Measurements from ENCODE around the gene PFKFB2. TPM values are rescaled to one million over a fixed set of nuclear protein-coding genes. Genes with fewer than 3 reads are reported as not detected.
A peak's percentile ranks its signal among the peaks of the same experiment; 100 is the strongest.

PFKFB2 gene
- total and polyA plus RNA-seq, 10 donors, result 6.8 to 69.5 (median 23.9) TPM

DNA sequence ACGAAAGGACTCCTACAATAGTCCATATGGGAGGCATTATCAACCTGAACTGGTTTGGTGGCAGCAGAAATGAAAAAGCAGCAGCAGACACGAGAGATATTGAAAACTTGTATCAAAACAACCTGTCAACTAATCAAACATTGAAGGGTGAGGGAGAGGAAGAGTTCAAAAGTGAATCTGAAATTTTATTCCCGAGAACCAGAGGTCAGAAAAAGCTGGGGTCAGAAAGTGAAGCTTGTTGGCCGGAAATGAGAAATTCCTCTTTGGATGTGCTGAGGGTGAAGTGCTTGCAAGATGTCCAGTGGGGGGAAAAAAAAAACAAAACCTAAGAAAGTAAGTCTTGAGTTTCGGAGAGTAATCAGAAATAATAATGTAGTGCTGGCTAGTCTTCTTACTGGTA lies 49.1 kb downstream of the PFKFB2 start:
- Histone ChIP-seq H3K9me3 (peaks cover 0 to 6% (median 0%) of the 10 kb centered on the region in 8 donors), H3K27ac (no peak overlapping the region), H3K27me3 (replicated peaks in 1 of 7) (no peaks in the 10 kb centered on the region), H3K36me3 (no peaks in the 10 kb centered on the region), H3K4me3 (no peak overlapping the region), H3K4me1 (no peaks in the 10 kb centered on the region)
- DNase-seq, result no peak
- 69 to 83% (median 73%) methylated on average over 5 of the region's 5 CpGs for WGBS, 5 donors
- TF ChIP-seq POLR2AphosphoS5 (IDR thresholded peaks at IDR 0.05) (no peak), POLR2A (IDR thresholded peaks at IDR 0.05) (no peak)
- TF ChIP-seq, protein P1, sequence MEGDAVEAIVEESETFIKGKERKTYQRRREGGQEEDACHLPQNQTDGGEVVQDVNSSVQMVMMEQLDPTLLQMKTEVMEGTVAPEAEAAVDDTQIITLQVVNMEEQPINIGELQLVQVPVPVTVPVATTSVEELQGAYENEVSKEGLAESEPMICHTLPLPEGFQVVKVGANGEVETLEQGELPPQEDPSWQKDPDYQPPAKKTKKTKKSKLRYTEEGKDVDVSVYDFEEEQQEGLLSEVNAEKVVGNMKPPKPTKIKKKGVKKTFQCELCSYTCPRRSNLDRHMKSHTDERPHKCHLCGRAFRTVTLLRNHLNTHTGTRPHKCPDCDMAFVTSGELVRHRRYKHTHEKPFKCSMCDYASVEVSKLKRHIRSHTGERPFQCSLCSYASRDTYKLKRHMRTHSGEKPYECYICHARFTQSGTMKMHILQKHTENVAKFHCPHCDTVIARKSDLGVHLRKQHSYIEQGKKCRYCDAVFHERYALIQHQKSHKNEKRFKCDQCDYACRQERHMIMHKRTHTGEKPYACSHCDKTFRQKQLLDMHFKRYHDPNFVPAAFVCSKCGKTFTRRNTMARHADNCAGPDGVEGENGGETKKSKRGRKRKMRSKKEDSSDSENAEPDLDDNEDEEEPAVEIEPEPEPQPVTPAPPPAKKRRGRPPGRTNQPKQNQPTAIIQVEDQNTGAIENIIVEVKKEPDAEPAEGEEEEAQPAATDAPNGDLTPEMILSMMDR (IDR thresholded peaks at IDR 0.05 in 8 of 11, conservative IDR thresholded peaks at IDR 0.05 in 3 of 11), result no peak
- intact Hi-C loops (cut with DNase I; ENCODE audit: low total_unique reads), result no loop called here

DNA sequence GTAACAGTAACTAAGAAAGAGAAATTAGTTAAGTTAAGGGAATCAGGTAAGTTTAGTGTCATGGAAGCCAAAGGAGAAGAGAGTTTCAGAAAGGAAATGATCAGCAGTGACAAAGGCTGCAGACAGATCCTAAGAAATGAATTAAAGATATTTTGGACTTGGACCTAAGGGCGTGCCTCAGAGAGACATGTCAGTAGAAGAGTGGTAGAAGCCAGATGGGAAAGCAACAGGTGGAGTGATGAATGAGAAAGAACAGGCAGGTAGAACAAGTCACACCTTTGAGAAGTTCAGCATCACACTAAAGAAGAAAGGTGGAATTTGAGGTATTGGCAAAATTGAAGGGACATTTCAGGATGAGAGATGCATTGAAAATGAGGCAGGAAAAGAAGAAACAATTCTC lies 49.6 kb downstream of the PFKFB2 start:
- no peaks in the 10 kb centered on the region for H3K36me3 ChIP-seq
- no peaks in the 10 kb centered on the region for H3K27me3 ChIP-seq (replicated peaks in 1 of 7)
- TF ChIP-seq, protein P1 (IDR thresholded peaks at IDR 0.05 in 8 of 11, conservative IDR thresholded peaks at IDR 0.05 in 3 of 11), result no peak
- no peak for TF ChIP-seq POLR2A (IDR thresholded peaks at IDR 0.05)
- 71 to 94% (median 89%) methylated on average over 1 of the region's 1 CpG for WGBS, 5 donors
- H3K27ac ChIP-seq, result no peak overlapping the region
- no peak overlapping the region for H3K4me3 ChIP-seq
- DNase-seq, result no peak
- H3K4me1 ChIP-seq, result no peaks in the 10 kb centered on the region
- intact Hi-C loops (cut with DNase I; ENCODE audit: low total_unique reads), result no loop called here
- peaks cover 0 to 6% (median 0%) of the 10 kb centered on the region in 8 donors for H3K9me3 ChIP-seq

DNA sequence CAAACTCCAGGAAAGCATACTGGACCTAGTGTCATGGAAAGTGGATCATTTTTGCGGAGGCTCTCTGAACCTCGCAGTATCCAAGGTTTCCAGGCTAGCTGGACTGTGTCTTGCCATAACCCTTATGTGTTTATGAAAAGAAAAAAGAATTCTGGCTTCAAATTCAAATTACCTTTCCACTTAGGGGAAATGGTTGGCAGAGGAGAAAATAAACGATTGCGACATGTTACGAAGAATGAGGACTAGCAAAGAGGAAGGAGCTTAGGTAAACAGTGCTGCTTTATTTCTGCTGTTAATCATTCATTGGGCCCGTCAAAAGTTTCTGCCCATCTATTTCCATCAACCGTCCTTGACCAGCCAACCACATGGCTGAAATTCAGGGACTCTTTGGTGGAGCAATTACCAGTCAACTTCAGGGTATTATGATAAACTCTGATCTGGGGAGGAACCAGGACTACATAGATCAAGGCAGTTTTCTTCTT lies 50.9 kb downstream of the PFKFB2 start, which contains the start of gene C4BPA:
Gene C4BPA, plus strand, starts transcription at position 342 of the 482 bp plus-strand sequence. CDS start 8,793 bp downstream, outside the sequence.
- Histone ChIP-seq H3K4me3 (no peak within 1 kb of the TSS), H3K27me3 (replicated peaks in 1 of 7) (no peaks in the 10 kb centered on the region), H3K36me3 (no peaks in the 10 kb centered on the region), H3K9me3 (peaks cover 0 to 3% (median 0%) of the 10 kb centered on the region in 8 donors), H3K4me1 (no peaks in the 10 kb centered on the region), H3K27ac (peak within 1 kb of the TSS in 2 of 8 donors; percentile 21 to 64)
- TF ChIP-seq POLR2A (IDR thresholded peaks at IDR 0.05) (no peak), POLR2AphosphoS5 (IDR thresholded peaks at IDR 0.05) (no peak)
- TF ChIP-seq, protein P1 (IDR thresholded peaks at IDR 0.05 in 8 of 11, conservative IDR thresholded peaks at IDR 0.05 in 3 of 11), result no peak
- intact Hi-C loops (cut with DNase I; ENCODE audit: low total_unique reads), result no loop called here
- WGBS, 5 donors, result 54 to 80% (median 66%) methylated on average over 7 of the region's 7 CpGs
- no peak for DNase-seq

DNA sequence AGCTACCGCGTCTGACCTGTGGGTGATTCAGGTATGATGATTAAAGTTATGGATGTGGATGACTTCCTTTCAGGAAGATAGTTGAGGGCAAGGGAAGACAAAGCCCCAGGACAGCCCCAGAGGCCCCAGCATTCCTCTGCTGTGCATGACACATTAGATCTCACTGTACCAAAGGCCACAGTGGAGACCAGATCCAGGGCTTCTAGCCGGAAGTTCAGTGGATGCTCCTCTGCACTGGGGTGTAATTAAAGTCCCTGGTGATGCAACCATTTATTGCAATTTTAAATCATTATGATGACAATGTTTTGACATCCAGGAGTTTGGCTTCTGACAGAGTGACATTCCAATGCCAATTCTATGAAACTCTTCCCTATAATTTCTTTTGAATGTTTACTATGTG lies 55.9 kb downstream of the PFKFB2 start:
- no peak overlapping the region for H3K4me3 ChIP-seq
- DNase-seq, result no peak
- H3K27me3 ChIP-seq (replicated peaks in 1 of 7), result no peaks in the 10 kb centered on the region
- 88 to 98% (median 91%) methylated on average over 3 of the region's 3 CpGs for WGBS, 5 donors
- H3K4me1 ChIP-seq, result no peaks in the 10 kb centered on the region
- no peak overlapping the region for H3K27ac ChIP-seq
- intact Hi-C loops (cut with DNase I; ENCODE audit: low total_unique reads), result no loop called here
- TF ChIP-seq, protein P1 (IDR thresholded peaks at IDR 0.05 in 8 of 11, conservative IDR thresholded peaks at IDR 0.05 in 3 of 11), result no peak
- H3K36me3 ChIP-seq, result no peaks in the 10 kb centered on the region
- H3K9me3 ChIP-seq, result no peaks in the 10 kb centered on the region

Measured in spleen (tissue), 11 donors.